Measurements from ENCODE around the gene ANXA7.
"Not testable (repeated sequence)": the region's sequence is repeated elsewhere in the genome, so short reads cannot be mapped to it uniquely, and the experiment has no call there.

The ANXA7 gene

DNA sequence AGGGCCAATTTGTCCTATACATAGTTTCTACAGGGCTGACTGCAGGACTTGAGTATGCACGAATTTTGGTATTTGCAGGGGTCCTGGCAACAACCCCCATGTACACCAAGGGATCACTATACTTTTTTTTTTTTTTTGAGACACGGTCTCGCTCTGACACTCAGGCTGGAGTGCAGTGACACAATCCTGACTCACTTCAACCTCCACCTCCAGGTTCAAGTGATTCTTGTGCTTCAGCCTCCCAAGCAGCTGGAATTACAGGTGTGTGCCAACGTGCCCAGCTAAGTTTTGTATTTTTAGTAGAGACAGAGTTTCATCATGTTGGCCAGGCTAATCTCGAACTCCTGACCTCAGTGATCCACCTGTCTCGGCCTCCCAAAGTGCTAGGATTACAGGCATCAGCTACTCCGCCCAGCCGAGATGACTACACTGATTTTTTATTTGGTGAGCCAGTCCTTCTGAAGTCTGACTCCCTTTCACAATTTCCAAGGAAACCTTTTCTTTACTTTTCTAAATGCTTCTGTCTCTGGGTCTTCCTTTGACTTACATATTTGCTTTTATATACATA lies 75.0 kb downstream of the ANXA7 start:
- no peak overlapping the region for H3K4me3 ChIP-seq (ENCODE audit: low read depth, low read length)
- no peak for DNase-seq (ENCODE audit: low read depth, low spot score)
- TF ChIP-seq, protein P1, sequence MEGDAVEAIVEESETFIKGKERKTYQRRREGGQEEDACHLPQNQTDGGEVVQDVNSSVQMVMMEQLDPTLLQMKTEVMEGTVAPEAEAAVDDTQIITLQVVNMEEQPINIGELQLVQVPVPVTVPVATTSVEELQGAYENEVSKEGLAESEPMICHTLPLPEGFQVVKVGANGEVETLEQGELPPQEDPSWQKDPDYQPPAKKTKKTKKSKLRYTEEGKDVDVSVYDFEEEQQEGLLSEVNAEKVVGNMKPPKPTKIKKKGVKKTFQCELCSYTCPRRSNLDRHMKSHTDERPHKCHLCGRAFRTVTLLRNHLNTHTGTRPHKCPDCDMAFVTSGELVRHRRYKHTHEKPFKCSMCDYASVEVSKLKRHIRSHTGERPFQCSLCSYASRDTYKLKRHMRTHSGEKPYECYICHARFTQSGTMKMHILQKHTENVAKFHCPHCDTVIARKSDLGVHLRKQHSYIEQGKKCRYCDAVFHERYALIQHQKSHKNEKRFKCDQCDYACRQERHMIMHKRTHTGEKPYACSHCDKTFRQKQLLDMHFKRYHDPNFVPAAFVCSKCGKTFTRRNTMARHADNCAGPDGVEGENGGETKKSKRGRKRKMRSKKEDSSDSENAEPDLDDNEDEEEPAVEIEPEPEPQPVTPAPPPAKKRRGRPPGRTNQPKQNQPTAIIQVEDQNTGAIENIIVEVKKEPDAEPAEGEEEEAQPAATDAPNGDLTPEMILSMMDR (IDR thresholded peaks at IDR 0.05; ENCODE audit: low read depth, low read length) = no peak
- in situ Hi-C loops (cut with HindIII; ENCODE audit: low sequenced_read_pairs) = no loop called here

DNA sequence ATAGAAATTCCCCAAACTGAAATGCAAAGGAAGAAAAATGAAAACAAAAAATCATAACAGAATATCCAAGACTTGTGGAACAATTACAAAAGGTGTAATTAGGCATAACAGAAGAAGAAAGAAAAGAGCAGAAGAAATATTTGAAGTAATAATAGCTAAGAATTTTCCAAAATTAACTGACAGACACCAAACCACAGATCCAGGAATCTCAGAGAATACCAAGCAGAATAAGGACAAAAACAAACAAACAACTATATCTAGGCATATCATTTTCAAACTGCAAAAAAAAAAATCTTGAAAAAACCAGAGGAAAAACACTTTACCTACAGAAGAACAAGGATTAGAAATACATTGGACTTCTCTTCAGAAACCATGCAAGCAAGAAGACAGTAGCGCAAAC lies 80.7 kb downstream of the ANXA7 start:
- in situ Hi-C loops (cut with HindIII; ENCODE audit: low sequenced_read_pairs) = no loop called here
- TF ChIP-seq, protein P1 (IDR thresholded peaks at IDR 0.05; ENCODE audit: low read depth, low read length) = no peak
- no peak for DNase-seq (ENCODE audit: low read depth, low spot score)
- H3K4me3 ChIP-seq (ENCODE audit: low read depth, low read length) = no peak overlapping the region

DNA sequence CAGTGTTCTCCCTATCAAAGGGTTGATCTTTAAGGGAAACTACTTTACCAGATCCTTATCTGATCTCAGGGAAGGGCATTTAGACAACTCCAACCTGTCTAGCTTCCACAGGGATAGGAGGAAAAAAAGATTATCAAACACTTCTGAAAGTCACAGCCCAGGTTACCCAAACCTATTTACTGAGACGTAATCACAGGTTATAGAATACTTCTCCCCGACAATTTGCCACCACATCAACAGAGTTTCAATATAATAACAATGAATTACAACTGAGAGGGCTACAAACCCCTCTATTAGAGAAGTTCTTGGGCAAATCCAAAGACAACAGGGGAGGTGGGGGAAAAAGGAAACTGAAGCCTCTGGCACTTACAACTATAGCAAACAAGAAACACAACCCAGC lies 81.5 kb downstream of the ANXA7 start:
- TF ChIP-seq, protein P1 (IDR thresholded peaks at IDR 0.05; ENCODE audit: low read depth, low read length) = no peak
- in situ Hi-C loops (cut with HindIII; ENCODE audit: low sequenced_read_pairs) = no loop called here

DNA sequence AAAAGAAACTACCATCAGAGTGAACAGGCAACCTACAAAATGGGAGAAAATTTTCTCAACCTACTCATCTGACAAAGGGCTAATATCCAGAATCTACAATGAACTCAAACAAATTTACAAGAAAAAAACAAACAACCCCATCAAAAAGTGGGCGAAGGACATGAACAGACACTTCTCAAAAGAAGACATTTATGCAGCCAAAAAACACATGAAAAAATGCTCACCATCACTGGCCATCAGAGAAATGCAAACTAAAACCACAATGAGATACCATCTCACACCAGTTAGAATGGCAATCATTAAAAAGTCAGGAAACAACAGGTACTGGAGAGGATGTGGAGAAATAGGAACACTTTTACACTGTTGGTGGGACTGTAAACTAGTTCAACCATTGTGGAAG lies 85.3 kb downstream of the ANXA7 start:
- DNase-seq (ENCODE audit: low read depth, low spot score); H3K4me3 ChIP-seq (ENCODE audit: low read depth, low read length); in situ Hi-C loops (cut with HindIII; ENCODE audit: low sequenced_read_pairs): not testable (repeated sequence)

More for the DNA sequence above, 81.5 kb downstream of the ANXA7 start:
- DNase-seq (ENCODE audit: low read depth, low spot score) = no peak
- H3K4me3 ChIP-seq (ENCODE audit: low read depth, low read length) = no peak overlapping the region

DNA sequence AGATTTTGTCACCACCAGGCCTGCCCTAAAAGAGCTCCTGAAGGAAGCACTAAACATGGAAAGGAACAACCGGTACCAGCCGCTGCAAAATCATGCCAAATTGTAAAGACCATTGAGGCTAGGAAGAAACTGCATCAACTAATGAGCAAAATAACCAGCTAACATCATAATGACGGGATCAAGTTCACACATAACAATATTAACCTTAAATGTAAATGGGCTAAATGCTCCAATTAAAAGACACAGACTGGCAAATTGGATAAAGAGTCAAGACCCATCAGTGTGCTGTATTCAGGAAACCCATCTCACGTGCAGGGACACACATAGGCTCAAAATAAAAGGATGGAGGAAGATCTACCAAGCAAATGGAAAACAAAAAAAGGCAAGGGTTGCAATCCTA lies 88.6 kb downstream of the ANXA7 start:
- DNase-seq (ENCODE audit: low read depth, low spot score); H3K4me3 ChIP-seq (ENCODE audit: low read depth, low read length); in situ Hi-C loops (cut with HindIII; ENCODE audit: low sequenced_read_pairs): not testable (repeated sequence)

Measured in astrocyte of the spinal cord (primary cell).